HepG2 (cell line): ENCODE measurements around the gene CFAP45. TPM values are rescaled to one million over a fixed set of nuclear protein-coding genes. Genes with fewer than 3 reads are reported as not detected.

Experiments used
- ATAC-seq: fragments of 200-7000 bp; cut with Tn5 transposase; 3 replicates; pipeline ENCODE4 v1.9.1; 2020; ENCODE audit warnings: mild to moderate bottlenecking, moderate library complexity
- BruUV-seq: library from RNA; stranded (reverse); fragments of 400-500 nt; replicated peaks from 2 replicates; lab custom pipeline; 2021; lab: Mats Ljungman, UMichigan
- CTCF ChIA-PET: fragments of 300-600 bp; formaldehyde crosslinking; extraction: SDS; loops from one replicate; lab custom pipeline; 2021; ENCODE audit warnings: low total read pairs, inconsistent platforms, low intra/inter-chr PET ratio; lab: Yijun Ruan, JAX
- POLR2A ChIA-PET: fragments of 350-600 bp; sonication (Branson Sonifier 250); formaldehyde crosslinking; loops from one replicate; lab custom pipeline; 2020; ENCODE audit warnings: antibody characterized with exemption, inconsistent platforms; lab: Yijun Ruan, JAX
- DNase-seq: peaks from one replicate; pipeline ENCODE4 v3.0.0-alpha.2; 2015; ENCODE audit warnings: low spot score
- FAIRE-seq: peaks from 3 replicates; lab custom pipeline; 2011; peaks lifted over from hg19 to GRCh38; lab: Jason Lieb, UNC
- H2AFZ ChIP-seq: one replicate; pipeline ENCODE4 v1.6.1; 2011; ENCODE audit warnings: low read length, inconsistent platforms
- H3K27ac ChIP-seq: fragments of 300-600 bp; 3 replicates; pipeline ENCODE4 v1.8.0; 2011; ENCODE audit warnings: mixed run types, mild to moderate bottlenecking, mixed read lengths, low read length, inconsistent platforms; ENCODE audit not compliant: insufficient read depth; ENCODE audit errors: extremely low read length
- H3K27me3 ChIP-seq, 2 experiments: fragments of 200-600 bp in 1 of 2; 2 replicates in 1 of 2; 3 replicates in 1 of 2; pipeline versions ENCODE4 v1.6.0 to v1.8.0; 2011; ENCODE audit warnings: low read length in 2 of 2, mild to moderate bottlenecking in 2 of 2, moderate library complexity in 2 of 2, inconsistent platforms in 1 of 2; ENCODE audit not compliant: insufficient read depth in 2 of 2, control insufficient read depth in 1 of 2
- H3K36me3 ChIP-seq, 2 experiments: fragments of 200-600 bp in 1 of 2; replicated peaks in 1 of 2; 2 replicates in 1 of 2; 3 replicates in 1 of 2; pipeline versions ENCODE4 v1.5.1 to v1.8.0; 2011; ENCODE audit warnings: low read length in 2 of 2, inconsistent platforms in 1 of 2; ENCODE audit not compliant: insufficient read depth in 2 of 2, control insufficient read depth in 1 of 2
- H3K4me1 ChIP-seq: 2 replicates; pipeline ENCODE4 v1.5.1; 2012; ENCODE audit warnings: low read length, inconsistent platforms; ENCODE audit not compliant: insufficient read depth
- H3K4me2 ChIP-seq: 2 replicates; pipeline ENCODE4 v1.6.0; 2011; ENCODE audit warnings: low read depth, low read length, inconsistent platforms
- H3K4me3 ChIP-seq, 3 experiments: fragments of 200-600 bp in 1 of 3; sonication (generic), shearing (Covaris generic) in 1 of 3; replicated peaks in 1 of 3; 2 replicates each; pipeline ENCODE4 v1.5.1; 2011 to 2016; ENCODE audit warnings: low read length in 3 of 3, inconsistent platforms in 2 of 3, low read depth in 2 of 3, mild to moderate bottlenecking in 2 of 3, control low read depth in 1 of 3, mixed read lengths in 1 of 3; ENCODE audit not compliant: insufficient read depth in 1 of 3
- H3K79me2 ChIP-seq: one replicate; pipeline ENCODE4 v1.6.1; 2011; ENCODE audit warnings: low read length, inconsistent platforms; ENCODE audit not compliant: insufficient read depth
- H3K9ac ChIP-seq: 2 replicates; pipeline ENCODE4 v1.6.0; 2011; ENCODE audit warnings: mild to moderate bottlenecking, low read depth, low read length, inconsistent platforms; ENCODE audit not compliant: insufficient read depth
- H3K9me3 ChIP-seq: 2 replicates; pipeline ENCODE4 v1.5.1; 2012; ENCODE audit warnings: mild to moderate bottlenecking, low read length
- H4K20me1 ChIP-seq: 2 replicates; pipeline ENCODE4 v1.6.0; 2011; ENCODE audit warnings: inconsistent platforms, mild to moderate bottlenecking, low read length, moderate library complexity; ENCODE audit not compliant: insufficient read depth
- AHR ChIP-seq: IDR thresholded peaks from 2 replicates; pipeline ENCODE4 v1.6.1; 2018; ENCODE audit warnings: missing genetic modification reagents, missing compliant biosample characterization
- AKAP8 ChIP-seq: sonication (generic); formaldehyde crosslinking; IDR thresholded peaks from 2 replicates; pipeline ENCODE4 v1.5.1; 2020; ENCODE audit warnings: mild to moderate bottlenecking, missing genetic modification reagents
- FOXP1 ChIP-seq, 2 experiments: fragments of 450-650 bp in 1 of 2; IDR thresholded peaks; 2 replicates each; pipeline ENCODE4 v1.6.1; 2017 to 2018; ENCODE audit warnings: antibody characterized with exemption in 1 of 2
- HDAC1 ChIP-seq: sonication (generic); formaldehyde crosslinking; IDR thresholded peaks from 2 replicates; pipeline ENCODE4 v1.5.1; 2020; ENCODE audit warnings: mild to moderate bottlenecking, missing genetic modification reagents
- HNRNPH1 ChIP-seq: fragments of 200-400 bp; formaldehyde crosslinking; optimal IDR thresholded peaks from 2 replicates; pipeline ENCODE3; 2017; ENCODE audit warnings: mild to moderate bottlenecking, low read depth, low read length
- NFIC ChIP-seq: IDR thresholded peaks from 2 replicates; pipeline ENCODE4 v1.6.1; 2012; ENCODE audit warnings: mild to moderate bottlenecking, low read length, inconsistent platforms
- PRPF4 ChIP-seq: fragments of 200-400 bp; formaldehyde crosslinking; IDR thresholded peaks from 2 replicates; pipeline ENCODE4 v1.6.1; 2016; ENCODE audit warnings: low read length, low read depth; ENCODE audit not compliant: poor library complexity, severe bottlenecking
- SKI ChIP-seq: fragments of 450-650 bp; IDR thresholded peaks from one replicate; pipeline ENCODE4 v1.6.1; 2018; ENCODE audit warnings: mild to moderate bottlenecking; ENCODE audit not compliant: partially characterized antibody
- TCF12 ChIP-seq, 2 experiments: fragments of 450-650 bp in 1 of 2; sonication (generic) in 1 of 2; formaldehyde crosslinking in 1 of 2; IDR thresholded peaks; 2 replicates each; pipeline versions ENCODE4 v1.6.1 to v1.8.0; 2017 to 2022; ENCODE audit warnings: antibody characterized with exemption in 1 of 2, mild to moderate bottlenecking in 1 of 2, missing genetic modification reagents in 1 of 2, moderate library complexity in 1 of 2
- TRAFD1 ChIP-seq: sonication (generic); formaldehyde crosslinking; IDR thresholded peaks from 2 replicates; pipeline ENCODE4 v1.5.1; 2020; ENCODE audit warnings: missing genetic modification reagents, mild to moderate bottlenecking, borderline replicate concordance
- ZNF142 ChIP-seq: sonication (generic); formaldehyde crosslinking; IDR thresholded peaks from 2 replicates; pipeline ENCODE4 v1.4.0; 2020; ENCODE audit warnings: missing genetic modification reagents
- ZNF235 ChIP-seq: sonication (generic); formaldehyde crosslinking; IDR thresholded peaks from 2 replicates; pipeline ENCODE4 v1.8.1; 2023; ENCODE audit warnings: mild to moderate bottlenecking, missing genetic modification reagents, borderline replicate concordance
- ZNF83 ChIP-seq: sonication (generic); formaldehyde crosslinking; IDR thresholded peaks from 2 replicates; pipeline ENCODE4 v1.4.0; 2020; ENCODE audit warnings: missing genetic modification reagents, mild to moderate bottlenecking, borderline replicate concordance
- WGBS: methylation state at CpG from one replicate; pipeline ENCODE4 v1.1.6; 2017; ENCODE audit warnings: low lambda C conversion rate; 5-methylcytosine and 5-hydroxymethylcytosine counted together
- in situ Hi-C: cut with HindIII; loops from 2 replicates; pipeline ENCODE4 v1.10.0; 2017; ENCODE audit warnings: low pct_unique_long_range_greater_than_20kb; ENCODE audit not compliant: extremely low pct_ligation_motif_present
- intact Hi-C: fragments of 100-400 bp; cut with micrococcal nuclease; formaldehyde crosslinking; loops from one replicate; pipeline ENCODE4 v1.10.0; 2022; ENCODE audit not compliant: unreplicated experiment
- polyA plus RNA-seq, 8 experiments: library from polyadenylated mRNA; depleted of rRNA in 3 of 8; stranded (reverse) in 7 of 8; unstranded in 1 of 8; fragments of >200 nt; fragmentation: Illumina TruSeq in 4 of 8; extraction: Trizol in 4 of 8; gene quantifications; 2 replicates each; pipeline versions ENCODE4 v1.2.1 to v1.2.3, GENCODE V29; 2011 to 2016; ENCODE audit warnings: low read depth in 4 of 8, missing spikeins in 1 of 8, mixed read lengths in 1 of 8; ENCODE audit not compliant: insufficient read depth in 1 of 8
- total RNA-seq, 5 experiments: library from RNA; depleted of rRNA; stranded (reverse); fragments of >200 nt; fragmentation: Illumina TruSeq; extraction: Trizol; gene quantifications; 2 replicates each; pipeline ENCODE4 v1.2.3, GENCODE V29; 2016; ENCODE audit warnings: low read depth in 1 of 5
- TF ChIP-seq, protein P1 (sequence below), 2 experiments: fragments of 450-650 bp in 1 of 2; sonication (generic) in 1 of 2; formaldehyde crosslinking; IDR thresholded peaks; 2 replicates each; pipeline versions ENCODE4 v1.5.0 to v1.8.0; 2020 to 2022; ENCODE audit warnings: mild to moderate bottlenecking in 1 of 2, missing genetic modification reagents in 1 of 2

The CFAP45 gene
- total and polyA plus RNA-seq, 2 of the 13 experiments (the other 11 are each of a cell fraction or from before 2014, with no cell fraction given): not detected

GRCh38 chr1:159869607-159870006 is 30.4 kb downstream of the CFAP45 start (continued):
- TF ChIP-seq AKAP8 (CRISPR knock-in tag): no peak
- no peak for TF ChIP-seq ZNF83
- no peak for TF ChIP-seq HNRNPH1
- TF ChIP-seq, all 625 proteins: peak for 0

DNA sequence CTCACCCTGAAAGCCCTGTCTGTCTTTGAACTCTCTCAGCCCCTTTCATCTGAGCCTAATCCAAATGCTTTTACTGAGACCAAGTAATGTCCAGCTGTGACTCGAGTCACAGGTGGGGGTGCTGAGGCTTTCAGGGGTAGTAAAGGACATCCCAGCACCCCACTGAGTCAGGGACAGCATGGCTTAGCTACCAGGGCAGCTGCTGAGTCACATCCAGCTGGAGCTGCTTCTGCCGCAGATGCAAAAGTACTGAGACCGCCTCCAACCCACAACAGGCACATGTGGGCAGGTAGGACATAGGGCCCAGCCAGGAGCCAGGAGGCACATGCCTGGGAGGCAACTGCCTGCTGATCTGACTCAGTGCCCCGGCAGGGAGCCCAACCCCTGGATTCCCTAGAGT is 30.8 kb downstream of the CFAP45 start:
- WGBS: 0% methylated on average over 1 of the region's 4 CpGs
- TF ChIP-seq PRPF4: no peak
- TF ChIP-seq, protein P1, sequence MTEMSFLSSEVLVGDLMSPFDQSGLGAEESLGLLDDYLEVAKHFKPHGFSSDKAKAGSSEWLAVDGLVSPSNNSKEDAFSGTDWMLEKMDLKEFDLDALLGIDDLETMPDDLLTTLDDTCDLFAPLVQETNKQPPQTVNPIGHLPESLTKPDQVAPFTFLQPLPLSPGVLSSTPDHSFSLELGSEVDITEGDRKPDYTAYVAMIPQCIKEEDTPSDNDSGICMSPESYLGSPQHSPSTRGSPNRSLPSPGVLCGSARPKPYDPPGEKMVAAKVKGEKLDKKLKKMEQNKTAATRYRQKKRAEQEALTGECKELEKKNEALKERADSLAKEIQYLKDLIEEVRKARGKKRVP (CRISPR knock-in tag; IDR thresholded peaks at IDR 0.05): no peak
- TF ChIP-seq TRAFD1 (CRISPR knock-in tag): no peak
- no peak for TF ChIP-seq FOXP1 (IDR thresholded peaks at IDR 0.05)
- no peak for TF ChIP-seq FOXP1 (CRISPR knock-in tag; IDR thresholded peaks at IDR 0.05)
- no peak for TF ChIP-seq ZNF235 (CRISPR knock-in tag)
- no peak for TF ChIP-seq HDAC1 (CRISPR knock-in tag)
- TF ChIP-seq AHR (CRISPR knock-in tag): no peak
- TF ChIP-seq NFIC: no peak
- no peak for TF ChIP-seq SKI
- no peak for TF ChIP-seq ZNF83
- TF ChIP-seq ZNF142 (CRISPR knock-in tag): no peak
- TF ChIP-seq TCF12 (IDR thresholded peaks at IDR 0.05): no peak
- TF ChIP-seq TCF12 (CRISPR knock-in tag; IDR thresholded peaks at IDR 0.05): no peak
- intact Hi-C loops (no loop called here), in situ Hi-C loops (no loop called here)
- H3K4me1 ChIP-seq: no peaks in the 10 kb centered on the region
- no peaks in the 10 kb centered on the region for H4K20me1 ChIP-seq
- ATAC-seq (no peak), FAIRE-seq (no peak), DNase-seq (no peak)
- H3K4me3 ChIP-seq: no peak overlapping the region
- ChIA-PET CTCF (no interaction called here), POLR2A (no interaction called here)
- BruUV-seq: no TSS peak
- no peaks in the 10 kb centered on the region for H3K79me2 ChIP-seq
- H3K9me3 ChIP-seq: no peaks in the 10 kb centered on the region
- no peak overlapping the region for H3K4me2 ChIP-seq
- no peaks in the 10 kb centered on the region for H3K36me3 ChIP-seq
- H3K27me3 ChIP-seq: peaks cover 5 to 14% of the 10 kb centered on the region in 2 experiments; a peak in 4 of 5 replicates
- no peak overlapping the region for H2AFZ ChIP-seq
- H3K9ac ChIP-seq: no peak overlapping the region
- H3K27ac ChIP-seq: no peak overlapping the region
